Measurements from ENCODE around the gene ZMYND11. TPM values are rescaled to one million over a fixed set of nuclear protein-coding genes. Genes with fewer than 3 reads are reported as not detected.

The ZMYND11 gene
- total and polyA plus RNA-seq, 2 of the 13 experiments (the other 11 are each of a cell fraction or from before 2014, with no cell fraction given) = 17.5 to 38.7 TPM

GRCh38 chr10:132946-133898 is 2.0 kb upstream of the ZMYND11 start (continued):
- TF ChIP-seq MXI1 (IDR thresholded peaks at IDR 0.05; ENCODE audit: borderline replicate concordance, low read depth, low read length) = peak; percentile 48; the same call in 2 of the 3 replicates
- peak; percentile 91 for TF ChIP-seq FOSL1 (CRISPR knock-in tag; IDR thresholded peaks at IDR 0.05; ENCODE audit: borderline replicate concordance)
- no peak for TF ChIP-seq PHF8 (CRISPR knock-in tag; IDR thresholded peaks at IDR 0.05)
- no peak for TF ChIP-seq ZFP41 (CRISPR knock-in tag; IDR thresholded peaks at IDR 0.05; ENCODE audit: borderline replicate concordance)
- TF ChIP-seq ZNF326 (CRISPR knock-in tag; IDR thresholded peaks at IDR 0.05; ENCODE audit: borderline replicate concordance) = no peak
- TF ChIP-seq HOXA5 (CRISPR knock-in tag; IDR thresholded peaks at IDR 0.05) = no peak
- peak; percentile 19; the same call in 1 of the 2 replicates for TF ChIP-seq ZNF614 (CRISPR knock-in tag; IDR thresholded peaks at IDR 0.05; ENCODE audit: borderline replicate concordance)
- no peak for TF ChIP-seq HOXD1 (CRISPR knock-in tag; IDR thresholded peaks at IDR 0.05)
- TF ChIP-seq, protein P1, sequence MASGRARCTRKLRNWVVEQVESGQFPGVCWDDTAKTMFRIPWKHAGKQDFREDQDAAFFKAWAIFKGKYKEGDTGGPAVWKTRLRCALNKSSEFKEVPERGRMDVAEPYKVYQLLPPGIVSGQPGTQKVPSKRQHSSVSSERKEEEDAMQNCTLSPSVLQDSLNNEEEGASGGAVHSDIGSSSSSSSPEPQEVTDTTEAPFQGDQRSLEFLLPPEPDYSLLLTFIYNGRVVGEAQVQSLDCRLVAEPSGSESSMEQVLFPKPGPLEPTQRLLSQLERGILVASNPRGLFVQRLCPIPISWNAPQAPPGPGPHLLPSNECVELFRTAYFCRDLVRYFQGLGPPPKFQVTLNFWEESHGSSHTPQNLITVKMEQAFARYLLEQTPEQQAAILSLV (CRISPR knock-in tag; IDR thresholded peaks at IDR 0.05; ENCODE audit: borderline replicate concordance) = no peak
- TF ChIP-seq CEBPG (CRISPR knock-in tag; IDR thresholded peaks at IDR 0.05) = peak; percentile 54; the same call in 1 of the 2 replicates
- peak in 1 of 2 experiments; percentile 59; a peak in 2 of 4 replicates for TF ChIP-seq EP300 (IDR thresholded peaks at IDR 0.05; ENCODE audit: low read depth in 2 of 2, low read length in 2 of 2)
- TF ChIP-seq EP300 (CRISPR knock-in tag; IDR thresholded peaks at IDR 0.05; ENCODE audit: borderline replicate concordance) = no peak
- TF ChIP-seq, protein P2, sequence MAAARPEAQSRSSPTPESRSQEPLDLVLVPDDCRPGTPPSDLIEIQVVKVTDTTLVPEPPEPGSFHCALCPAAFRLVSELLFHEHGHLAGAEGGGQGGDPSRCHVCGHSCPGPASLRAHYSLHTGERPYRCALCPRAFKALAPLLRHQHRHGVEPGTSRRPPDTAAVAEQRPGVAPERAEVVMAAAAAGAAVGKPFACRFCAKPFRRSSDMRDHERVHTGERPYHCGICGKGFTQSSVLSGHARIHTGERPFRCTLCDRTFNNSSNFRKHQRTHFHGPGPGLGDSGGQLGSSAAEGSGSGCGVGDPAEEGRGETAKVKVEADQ (CRISPR knock-in tag; IDR thresholded peaks at IDR 0.05; ENCODE audit: borderline replicate concordance) = no peak
- 0 out of 2 replicates have a peak, but pooled peaks have one; percentile 41 for TF ChIP-seq ZSCAN9 (CRISPR knock-in tag; IDR thresholded peaks at IDR 0.05; ENCODE audit: borderline replicate concordance)
- peak; percentile 88 for TF ChIP-seq JUND (CRISPR knock-in tag; IDR thresholded peaks at IDR 0.05)
- peak; percentile 50; the same call in 1 of the 2 replicates for TF ChIP-seq RARA (CRISPR knock-in tag; IDR thresholded peaks at IDR 0.05)
- TF ChIP-seq ERF (CRISPR knock-in tag; IDR thresholded peaks at IDR 0.05) = no peak
- TF ChIP-seq CEBPB (IDR thresholded peaks at IDR 0.05; ENCODE audit: borderline replicate concordance, low read depth, low read length) = peak; percentile 18; the same call in 1 of the 2 replicates
- TF ChIP-seq, protein P3, sequence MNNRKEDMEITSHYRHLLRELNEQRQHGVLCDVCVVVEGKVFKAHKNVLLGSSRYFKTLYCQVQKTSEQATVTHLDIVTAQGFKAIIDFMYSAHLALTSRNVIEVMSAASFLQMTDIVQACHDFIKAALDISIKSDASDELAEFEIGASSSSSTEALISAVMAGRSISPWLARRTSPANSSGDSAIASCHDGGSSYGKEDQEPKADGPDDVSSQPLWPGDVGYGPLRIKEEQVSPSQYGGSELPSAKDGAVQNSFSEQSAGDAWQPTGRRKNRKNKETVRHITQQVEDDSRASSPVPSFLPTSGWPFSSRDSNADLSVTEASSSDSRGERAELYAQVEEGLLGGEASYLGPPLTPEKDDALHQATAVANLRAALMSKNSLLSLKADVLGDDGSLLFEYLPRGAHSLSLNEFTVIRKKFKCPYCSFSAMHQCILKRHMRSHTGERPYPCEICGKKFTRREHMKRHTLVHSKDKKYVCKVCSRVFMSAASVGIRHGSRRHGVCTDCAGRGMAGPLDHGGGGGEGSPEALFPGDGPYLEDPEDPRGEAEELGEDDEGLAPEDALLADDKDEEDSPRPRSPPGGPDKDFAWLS (CRISPR knock-in tag; IDR thresholded peaks at IDR 0.05; ENCODE audit: borderline replicate concordance) = no peak
- no peak for TF ChIP-seq ZFP36L2 (CRISPR knock-in tag; IDR thresholded peaks at IDR 0.05)
- no peak for TF ChIP-seq KDM6A (CRISPR knock-in tag; IDR thresholded peaks at IDR 0.05; ENCODE audit: low read depth)
- TF ChIP-seq, protein P4, sequence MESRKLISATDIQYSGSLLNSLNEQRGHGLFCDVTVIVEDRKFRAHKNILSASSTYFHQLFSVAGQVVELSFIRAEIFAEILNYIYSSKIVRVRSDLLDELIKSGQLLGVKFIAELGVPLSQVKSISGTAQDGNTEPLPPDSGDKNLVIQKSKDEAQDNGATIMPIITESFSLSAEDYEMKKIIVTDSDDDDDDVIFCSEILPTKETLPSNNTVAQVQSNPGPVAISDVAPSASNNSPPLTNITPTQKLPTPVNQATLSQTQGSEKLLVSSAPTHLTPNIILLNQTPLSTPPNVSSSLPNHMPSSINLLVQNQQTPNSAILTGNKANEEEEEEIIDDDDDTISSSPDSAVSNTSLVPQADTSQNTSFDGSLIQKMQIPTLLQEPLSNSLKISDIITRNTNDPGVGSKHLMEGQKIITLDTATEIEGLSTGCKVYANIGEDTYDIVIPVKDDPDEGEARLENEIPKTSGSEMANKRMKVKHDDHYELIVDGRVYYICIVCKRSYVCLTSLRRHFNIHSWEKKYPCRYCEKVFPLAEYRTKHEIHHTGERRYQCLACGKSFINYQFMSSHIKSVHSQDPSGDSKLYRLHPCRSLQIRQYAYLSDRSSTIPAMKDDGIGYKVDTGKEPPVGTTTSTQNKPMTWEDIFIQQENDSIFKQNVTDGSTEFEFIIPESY (CRISPR knock-in tag; IDR thresholded peaks at IDR 0.05) = no peak
- TF ChIP-seq RELA (CRISPR knock-in tag; IDR thresholded peaks at IDR 0.05) = no peak
- no peak for TF ChIP-seq ASH2L (IDR thresholded peaks at IDR 0.05; ENCODE audit: insufficient read length, low read depth, low read length)
- no peak for TF ChIP-seq ETV6 (CRISPR knock-in tag; conservative IDR thresholded peaks at IDR 0.05)

Measured in HepG2 (cell line).